CD4-positive, alpha-beta T cell treated with Interferon gamma for 1 hour (primary cell): ENCODE measurements around the gene UGT1A7.

ENCODE experiments used
- DNase-seq: peaks from one replicate; pipeline ENCODE4 v3.0.0-alpha.2; 2020

Gene UGT1A7

DNA sequence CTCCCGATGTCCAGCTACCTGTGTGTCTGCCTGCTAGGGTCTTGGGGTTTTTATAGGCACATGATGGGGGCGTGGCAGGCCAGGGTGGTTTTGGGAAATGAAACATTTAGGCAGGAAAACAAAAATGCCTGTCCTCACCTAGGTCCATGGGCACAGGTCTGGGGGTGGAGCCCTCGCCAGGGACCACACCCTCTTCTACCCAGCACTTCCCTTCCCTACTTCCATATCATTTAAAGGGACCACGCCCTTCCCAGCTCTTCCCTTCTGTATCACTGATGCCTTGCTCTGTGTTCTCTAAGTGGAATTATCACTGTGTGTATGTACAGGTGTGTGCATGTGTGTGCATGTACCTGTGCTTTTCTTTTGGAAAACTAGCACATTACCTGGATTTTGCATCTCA lies 84.7 kb downstream of the UGT1A7 start:
- DNase-seq = no peak

DNA sequence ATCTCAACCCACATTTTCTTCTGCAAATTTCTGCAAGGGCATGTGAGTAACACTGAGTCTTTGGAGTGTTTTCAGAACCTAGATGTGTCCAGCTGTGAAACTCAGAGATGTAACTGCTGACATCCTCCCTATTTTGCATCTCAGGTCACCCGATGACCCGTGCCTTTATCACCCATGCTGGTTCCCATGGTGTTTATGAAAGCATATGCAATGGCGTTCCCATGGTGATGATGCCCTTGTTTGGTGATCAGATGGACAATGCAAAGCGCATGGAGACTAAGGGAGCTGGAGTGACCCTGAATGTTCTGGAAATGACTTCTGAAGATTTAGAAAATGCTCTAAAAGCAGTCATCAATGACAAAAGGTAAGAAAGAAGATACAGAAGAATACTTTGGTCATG lies 86.4 kb downstream of the UGT1A7 start:
- no peak for DNase-seq

DNA sequence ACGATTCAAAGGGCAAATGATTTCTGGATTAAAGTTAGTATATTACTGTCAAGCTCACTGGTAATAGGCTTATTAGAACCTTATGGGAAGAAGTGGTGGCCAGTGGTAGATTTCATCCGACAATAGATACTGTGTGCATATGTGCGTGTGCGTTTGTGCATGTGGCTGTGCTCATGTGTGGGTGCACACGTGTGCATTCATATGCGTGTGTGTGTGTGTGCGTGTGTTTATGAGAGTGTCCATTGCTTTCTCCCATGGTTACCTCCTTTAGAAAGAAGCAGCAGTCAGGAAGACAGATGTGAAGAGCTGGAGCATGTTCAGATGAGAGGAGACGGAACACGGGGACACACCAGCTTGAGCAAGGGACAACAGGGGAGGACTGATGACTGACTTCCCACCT lies 87.6 kb downstream of the UGT1A7 start:
- DNase-seq = no peak

DNA sequence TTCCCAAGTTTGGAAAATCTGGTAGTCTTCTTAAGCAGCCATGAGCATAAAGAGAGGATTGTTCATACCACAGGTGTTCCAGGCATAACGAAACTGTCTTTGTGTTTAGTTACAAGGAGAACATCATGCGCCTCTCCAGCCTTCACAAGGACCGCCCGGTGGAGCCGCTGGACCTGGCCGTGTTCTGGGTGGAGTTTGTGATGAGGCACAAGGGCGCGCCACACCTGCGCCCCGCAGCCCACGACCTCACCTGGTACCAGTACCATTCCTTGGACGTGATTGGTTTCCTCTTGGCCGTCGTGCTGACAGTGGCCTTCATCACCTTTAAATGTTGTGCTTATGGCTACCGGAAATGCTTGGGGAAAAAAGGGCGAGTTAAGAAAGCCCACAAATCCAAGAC lies 90.5 kb downstream of the UGT1A7 start:
- no peak for DNase-seq

DNA sequence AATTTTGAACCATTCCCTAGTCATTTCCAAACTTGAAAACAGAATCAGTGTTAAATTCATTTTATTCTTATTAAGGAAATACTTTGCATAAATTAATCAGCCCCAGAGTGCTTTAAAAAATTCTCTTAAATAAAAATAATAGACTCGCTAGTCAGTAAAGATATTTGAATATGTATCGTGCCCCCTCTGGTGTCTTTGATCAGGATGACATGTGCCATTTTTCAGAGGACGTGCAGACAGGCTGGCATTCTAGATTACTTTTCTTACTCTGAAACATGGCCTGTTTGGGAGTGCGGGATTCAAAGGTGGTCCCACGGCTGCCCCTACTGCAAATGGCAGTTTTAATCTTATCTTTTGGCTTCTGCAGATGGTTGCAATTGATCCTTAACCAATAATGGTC lies 90.9 kb downstream of the UGT1A7 start:
- no peak for DNase-seq

DNA sequence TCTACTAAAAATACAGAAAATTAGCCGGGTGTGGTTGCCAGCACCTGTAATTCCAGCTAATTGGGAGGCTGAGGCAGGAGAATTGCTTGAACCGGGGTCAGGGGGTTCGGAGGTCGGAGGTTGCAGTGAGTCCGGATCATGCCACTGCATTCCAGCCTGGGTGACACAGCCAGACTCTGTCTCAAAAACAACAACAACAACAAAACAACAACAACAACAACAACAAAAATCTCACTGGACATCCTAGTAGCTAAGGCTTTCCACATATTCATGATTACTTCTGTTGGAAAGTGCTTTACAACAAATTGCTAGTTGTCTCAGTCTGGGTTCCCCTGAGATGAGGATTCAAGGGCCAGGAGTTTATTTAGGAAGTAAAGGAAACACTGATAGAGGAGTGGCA lies 92.2 kb downstream of the UGT1A7 start:
- DNase-seq = no peak

- no peak for DNase-seq
These were observed 93.7 kb downstream of the UGT1A7 start for GRCh38 chr2:233775414-233775813.

DNA sequence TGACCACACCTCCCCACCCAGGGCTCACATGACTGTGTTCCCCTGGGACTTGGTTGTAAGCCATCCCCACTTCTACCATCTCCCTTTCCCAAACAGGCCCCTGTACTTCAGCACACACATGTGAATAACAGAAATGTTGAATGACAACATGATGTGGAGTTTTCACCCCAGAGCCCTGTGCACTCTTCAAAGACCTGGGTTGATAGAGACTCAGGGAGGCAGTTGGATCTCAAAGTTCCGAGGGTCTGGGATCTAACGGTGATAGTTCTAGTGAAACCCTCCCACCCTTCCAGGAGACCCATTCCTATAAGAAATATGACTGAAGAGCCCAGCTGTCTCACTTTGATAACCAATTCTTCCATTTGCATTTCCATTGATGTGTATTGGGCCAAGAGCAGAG lies 96.3 kb downstream of the UGT1A7 start, which contains the start of gene MROH2A:
MROH2A (plus strand) TSS at position 301 of the 400 bp plus-strand sequence. CDS start 1,029 bp downstream, outside the sequence.
- no peak for DNase-seq

- no peak for DNase-seq
These were observed 98.0 kb downstream of the UGT1A7 start for GRCh38 chr2:233779722-233780121.

- DNase-seq = no peak
These were observed 99.1 kb downstream of the UGT1A7 start for GRCh38 chr2:233780771-233781170.

DNA sequence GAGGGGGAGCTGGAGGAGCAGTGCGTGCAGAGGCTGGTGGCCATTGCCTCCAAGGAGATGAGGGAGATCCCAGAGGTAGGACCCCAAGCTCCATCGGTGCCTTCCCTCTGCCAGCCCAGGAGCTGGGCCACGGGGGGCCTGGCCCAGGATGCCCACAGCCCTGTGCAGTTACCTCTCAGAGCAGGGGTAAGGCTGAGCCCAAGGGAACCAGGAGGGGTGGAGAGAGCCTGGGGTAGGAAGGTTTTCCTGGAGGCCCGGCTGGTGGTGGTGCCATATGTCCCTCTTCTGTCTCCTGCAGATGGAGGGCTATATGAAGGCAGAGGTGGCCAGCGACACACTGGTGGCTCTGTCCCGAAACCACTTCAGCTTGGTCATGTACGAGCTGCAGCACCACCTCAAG lies 107.9 kb downstream of the UGT1A7 start:
- DNase-seq = no peak

DNA sequence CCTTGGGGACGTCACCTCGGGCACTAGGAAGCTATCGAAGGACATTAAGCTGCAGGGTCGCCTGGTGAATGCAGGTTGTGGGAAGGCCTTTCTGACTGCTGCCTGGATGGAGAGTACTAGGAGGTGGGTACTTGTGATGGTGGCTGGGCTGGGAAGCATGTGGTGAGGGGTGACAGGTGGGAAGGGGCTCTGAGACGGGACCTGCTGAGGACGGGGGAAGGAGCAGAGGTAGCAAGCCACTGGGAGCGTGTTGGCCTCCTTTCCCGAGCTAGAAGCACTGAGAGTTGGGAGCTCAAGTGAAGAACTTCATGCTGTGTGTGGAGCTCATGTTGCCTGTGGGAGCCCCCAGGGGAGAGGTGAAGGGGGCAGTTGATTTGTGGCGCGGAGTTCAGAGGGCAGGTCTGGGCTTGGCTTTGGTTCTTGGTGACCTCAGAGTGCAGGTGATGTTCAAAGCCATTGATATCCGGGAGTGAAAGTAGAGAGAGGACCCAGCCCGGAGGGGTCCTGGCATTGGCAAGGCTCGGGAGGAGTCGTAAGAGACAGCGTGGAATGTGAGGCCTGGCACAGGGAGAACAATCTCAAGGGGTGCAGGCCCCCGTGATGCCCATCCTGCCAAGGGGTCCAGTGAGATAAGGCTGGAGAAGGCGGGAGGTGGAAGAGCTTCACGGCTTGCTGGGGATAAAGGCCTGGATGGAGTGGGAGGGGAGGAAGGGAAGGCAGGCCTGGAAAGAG lies 109.6 kb downstream of the UGT1A7 start:
- DNase-seq = no peak

GRCh38 chr2:233791883-233792329 lies 110.2 kb downstream of the UGT1A7 start:
- no peak for DNase-seq

GRCh38 chr2:233792720-233793119 lies 111.0 kb downstream of the UGT1A7 start:
- DNase-seq = no peak

- DNase-seq = no peak
These were observed 111.9 kb downstream of the UGT1A7 start for GRCh38 chr2:233793465-233794127.

DNA sequence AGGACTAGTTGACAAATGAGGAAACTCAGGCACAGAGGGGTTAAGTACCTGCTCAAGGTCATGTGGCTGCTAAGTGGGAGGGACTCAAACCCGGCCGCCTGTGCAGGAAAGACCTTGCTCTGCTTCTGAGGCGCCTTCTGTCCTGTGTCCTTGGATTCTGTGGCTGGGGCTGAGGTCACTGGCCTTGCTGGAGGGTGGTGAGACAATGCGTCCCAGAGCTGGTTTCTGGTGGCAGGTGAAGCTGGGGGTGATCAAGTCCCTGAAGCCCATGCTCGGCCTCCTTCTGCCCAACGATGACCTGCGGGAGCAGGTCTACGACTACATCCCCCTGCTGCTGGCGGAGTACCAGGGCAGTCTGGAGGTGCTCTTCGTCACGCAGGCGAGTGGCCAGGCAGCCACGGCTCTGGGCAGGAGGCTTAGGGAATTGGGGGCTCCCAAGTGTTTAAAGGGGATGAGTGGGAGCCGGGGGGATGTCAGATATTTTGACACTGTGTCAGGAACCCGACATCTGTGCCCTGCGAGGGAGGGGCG lies 112.5 kb downstream of the UGT1A7 start:
- no peak for DNase-seq

DNA sequence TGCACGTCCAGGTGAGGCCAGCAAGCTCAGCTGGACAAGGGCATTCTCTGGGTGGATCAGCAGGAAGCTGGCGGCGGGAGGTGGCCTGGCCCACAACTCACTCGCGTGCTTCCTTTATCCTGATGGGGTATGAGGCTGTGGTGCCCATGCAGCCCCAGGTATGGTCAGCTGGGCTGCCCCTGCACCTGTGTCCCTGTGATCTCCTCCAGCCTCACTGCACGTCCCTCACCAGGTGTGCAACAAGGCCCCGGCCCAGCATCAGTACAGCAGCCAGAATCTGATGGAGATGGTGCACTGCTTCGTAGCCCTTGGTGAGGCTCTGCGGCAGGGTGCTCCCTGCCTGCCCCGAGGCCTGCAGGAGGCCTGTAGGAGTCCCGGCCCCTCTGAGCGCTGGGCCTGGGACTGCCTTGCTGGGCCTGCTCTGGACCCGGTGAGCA lies 114.1 kb downstream of the UGT1A7 start:
- DNase-seq = no peak

- DNase-seq = no peak
These were observed 114.6 kb downstream of the UGT1A7 start for GRCh38 chr2:233796254-233796653.

DNA sequence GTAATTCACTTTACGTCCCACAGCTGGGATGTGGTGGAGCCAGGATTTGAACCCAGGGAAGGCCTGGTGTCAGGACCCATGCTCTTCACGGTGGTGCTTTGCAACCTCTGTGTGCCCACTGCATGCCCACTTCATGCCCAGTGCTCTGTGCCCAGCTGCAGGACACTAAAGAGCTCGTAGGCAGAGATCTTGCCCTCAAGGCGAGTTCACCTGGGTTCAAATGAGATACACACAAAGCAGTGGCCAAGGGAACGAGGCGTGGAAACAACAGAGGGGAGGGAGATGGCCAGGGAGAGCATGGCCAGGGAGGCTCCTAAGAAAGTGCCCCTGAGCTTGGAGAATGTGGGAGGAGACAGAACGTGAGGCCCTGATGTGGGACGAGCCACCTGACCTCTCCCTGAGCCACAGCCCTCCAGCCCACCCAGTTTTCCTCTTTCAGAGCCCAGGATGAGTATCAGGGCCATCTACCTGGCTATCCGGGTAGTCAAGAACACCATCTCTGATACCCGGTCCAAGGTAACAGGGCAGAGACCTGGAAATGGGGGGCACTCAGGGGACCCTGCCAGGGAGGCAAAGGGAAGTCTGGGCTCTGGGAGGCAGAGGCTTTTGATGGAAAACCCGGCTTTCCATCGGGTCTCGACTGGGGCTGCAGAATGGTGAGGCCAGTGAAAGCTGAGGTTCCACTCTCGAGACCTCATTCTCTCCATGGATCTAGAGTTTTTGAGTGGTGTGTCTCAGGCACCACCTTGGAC lies 116.8 kb downstream of the UGT1A7 start:
- DNase-seq = no peak

GRCh38 chr2:233799087-233799665 lies 117.5 kb downstream of the UGT1A7 start:
- no peak for DNase-seq

GRCh38 chr2:233799716-233800115 lies 118.0 kb downstream of the UGT1A7 start:
- no peak for DNase-seq

- DNase-seq = no peak
These were observed 118.5 kb downstream of the UGT1A7 start for GRCh38 chr2:233800208-233800607.
